Subcutaneous abdominal adipose tissue (tissue), 5 donors: ENCODE data around the gene FREY1.
"Not testable (repeated sequence)": the region's sequence is repeated elsewhere in the genome, so short reads cannot be mapped to it uniquely, and the experiment has no call there.

Experiments
- H3K27ac ChIP-seq: one replicate; pipeline ENCODE4 v1.7.0; 2013; ENCODE audit warnings: low read depth, mild to moderate bottlenecking, inconsistent platforms, low read length, moderate library complexity
- H3K27me3 ChIP-seq, 5 donors: one replicate each; pipeline ENCODE4 v1.7.0; 2013; ENCODE audit warnings: low read length in 5 of 5, inconsistent platforms in 1 of 5; ENCODE audit not compliant: control insufficient read depth in 5 of 5, insufficient read depth in 4 of 5
- H3K36me3 ChIP-seq, 5 donors: one replicate each; pipeline ENCODE4 v1.7.0; 2013; ENCODE audit warnings: low read length in 5 of 5; ENCODE audit not compliant: control insufficient read depth in 5 of 5, insufficient read depth in 5 of 5
- H3K4me1 ChIP-seq, 5 donors: one replicate each; pipeline ENCODE4 v1.7.0; 2013; ENCODE audit warnings: low read length in 5 of 5, mild to moderate bottlenecking in 3 of 5, moderate library complexity in 1 of 5; ENCODE audit not compliant: control insufficient read depth in 5 of 5, insufficient read depth in 5 of 5
- H3K4me3 ChIP-seq, 5 donors: one replicate each; pipeline ENCODE4 v1.7.0; 2013; ENCODE audit warnings: low read length in 5 of 5, low read depth in 1 of 5
- H3K9ac ChIP-seq, 5 donors: one replicate each; pipeline ENCODE4 v1.7.0; 2013; ENCODE audit warnings: low read length in 5 of 5, mild to moderate bottlenecking in 4 of 5, moderate library complexity in 3 of 5
- H3K9me3 ChIP-seq, 5 donors: one replicate each; pipeline ENCODE4 v1.7.0; 2013; ENCODE audit warnings: low read length in 5 of 5; ENCODE audit not compliant: control insufficient read depth in 5 of 5
- donor health status: healthy.
- donor health status: healthy.
- donor health status: healthy.
- donor health status: healthy.
- donor health status: healthy.

Gene FREY1

DNA sequence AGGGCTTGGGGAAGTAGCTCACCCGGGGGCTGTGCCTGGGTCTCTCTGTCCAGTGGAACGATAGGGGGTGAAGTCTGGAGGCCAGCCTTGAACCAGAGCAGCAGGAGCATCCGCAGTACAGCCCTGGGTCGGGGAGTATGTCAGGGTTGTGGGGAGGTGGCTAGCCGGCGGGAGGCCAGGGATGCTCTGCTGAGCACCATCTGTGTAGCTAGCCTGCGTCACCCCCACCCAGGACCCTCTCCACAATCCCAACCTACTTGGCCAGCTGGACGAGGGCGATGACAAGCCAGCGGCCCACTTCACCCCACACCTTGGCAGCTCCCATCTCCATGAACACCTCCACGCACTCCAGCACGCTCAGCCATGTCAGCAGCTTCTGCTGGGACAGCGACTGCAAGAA, 8.4 kb upstream of the FREY1 start:
- Histone ChIP-seq H3K27ac (no peak overlapping the region), H3K27me3 (no peaks in the 10 kb centered on the region), H3K9me3 (no peaks in the 10 kb centered on the region), H3K4me1 (peaks cover 1 to 48% (median 24%) of the 10 kb centered on the region in 5 donors), H3K4me3 (no peak overlapping the region), H3K36me3 (peaks cover 0 to 57% (median 44%) of the 10 kb centered on the region in 5 donors), H3K9ac (no peak overlapping the region)

DNA sequence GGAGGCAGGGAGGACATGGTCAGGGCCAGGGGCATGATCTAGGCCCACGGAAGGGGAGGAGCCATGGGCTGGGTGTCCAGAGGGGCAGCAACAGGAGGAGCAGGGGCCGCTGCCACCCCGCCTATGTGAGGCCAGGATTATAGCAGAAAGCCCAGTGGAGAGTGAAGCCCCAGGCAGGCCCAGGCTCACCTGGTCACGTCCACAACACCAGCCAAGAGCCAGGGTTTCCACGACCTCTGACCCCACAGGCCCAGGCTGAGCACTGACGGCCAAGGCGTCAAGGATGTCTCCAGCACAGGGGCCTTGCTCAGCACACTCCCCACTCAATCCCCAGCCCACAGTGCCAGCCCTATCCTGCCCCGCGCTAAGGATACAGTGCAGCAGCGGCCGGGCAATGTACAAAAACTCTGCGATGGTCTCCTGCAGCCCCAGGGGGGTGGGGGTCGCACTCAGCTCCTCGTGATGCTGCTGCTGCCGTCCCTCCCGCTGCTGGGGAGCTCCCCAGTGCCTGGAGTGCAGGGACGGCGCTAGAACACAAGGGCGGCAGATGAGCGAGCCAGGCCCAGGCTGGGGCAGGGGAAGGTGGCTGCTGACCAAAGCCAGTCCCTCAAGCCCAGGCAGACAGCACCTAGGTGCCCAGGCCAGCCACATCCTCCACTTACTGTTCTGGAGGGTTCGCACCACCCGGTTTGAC, 7.0 kb upstream of the FREY1 start:
- Histone ChIP-seq H3K4me3 (no peak overlapping the region), H3K36me3 (peaks cover 0 to 70% (median 57%) of the 10 kb centered on the region in 5 donors)

DNA sequence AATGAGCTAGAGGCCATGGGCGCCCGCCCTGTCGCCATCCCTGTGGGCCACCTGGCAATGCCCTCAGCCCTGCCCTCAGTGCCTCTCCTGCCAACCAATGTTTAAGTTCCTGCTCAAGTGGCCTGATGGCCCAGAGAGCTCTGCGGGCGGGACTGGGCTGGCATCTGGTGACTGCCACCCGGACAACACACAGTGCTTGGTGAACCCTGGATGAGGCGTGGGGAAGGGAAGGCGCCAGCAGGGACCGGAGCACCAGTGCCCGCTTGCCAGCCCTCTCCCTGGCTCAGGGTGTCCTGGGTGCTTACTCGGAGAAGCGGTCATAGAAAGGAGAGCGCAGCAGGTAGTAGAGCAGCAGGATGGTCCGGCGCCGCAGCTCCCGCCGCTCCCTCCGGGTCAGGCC, 6.4 kb upstream of the FREY1 start:
- Histone ChIP-seq H3K27ac (no peak overlapping the region), H3K4me3 (no peak overlapping the region)

More for the DNA sequence above, 7.0 kb upstream of the FREY1 start:
- Histone ChIP-seq H3K27ac (no peak overlapping the region), H3K27me3 (no peaks in the 10 kb centered on the region), H3K4me1 (peaks cover 1 to 35% (median 24%) of the 10 kb centered on the region in 5 donors), H3K9ac (no peak overlapping the region), H3K9me3 (no peaks in the 10 kb centered on the region)

GRCh38 chr11:45910623-45911022, 3.6 kb upstream of the FREY1 start:
- no peaks in the 10 kb centered on the region for H3K9me3 ChIP-seq
- H3K4me3 ChIP-seq = no peak overlapping the region
- no peaks in the 10 kb centered on the region for H3K27me3 ChIP-seq
- no peak overlapping the region for H3K27ac ChIP-seq
- H3K36me3 ChIP-seq = peaks cover 0 to 68% (median 53%) of the 10 kb centered on the region in 5 donors
- peaks cover 0 to 9% (median 0%) of the 10 kb centered on the region in 5 donors for H3K4me1 ChIP-seq
- no peak overlapping the region for H3K9ac ChIP-seq

More for the DNA sequence above, 6.4 kb upstream of the FREY1 start:
- no peak overlapping the region for H3K9ac ChIP-seq
- H3K4me1 ChIP-seq = peaks cover 1 to 31% (median 20%) of the 10 kb centered on the region in 5 donors
- H3K9me3 ChIP-seq = no peaks in the 10 kb centered on the region
- H3K36me3 ChIP-seq = peaks cover 0 to 74% (median 57%) of the 10 kb centered on the region in 5 donors
- H3K27me3 ChIP-seq = no peaks in the 10 kb centered on the region

DNA sequence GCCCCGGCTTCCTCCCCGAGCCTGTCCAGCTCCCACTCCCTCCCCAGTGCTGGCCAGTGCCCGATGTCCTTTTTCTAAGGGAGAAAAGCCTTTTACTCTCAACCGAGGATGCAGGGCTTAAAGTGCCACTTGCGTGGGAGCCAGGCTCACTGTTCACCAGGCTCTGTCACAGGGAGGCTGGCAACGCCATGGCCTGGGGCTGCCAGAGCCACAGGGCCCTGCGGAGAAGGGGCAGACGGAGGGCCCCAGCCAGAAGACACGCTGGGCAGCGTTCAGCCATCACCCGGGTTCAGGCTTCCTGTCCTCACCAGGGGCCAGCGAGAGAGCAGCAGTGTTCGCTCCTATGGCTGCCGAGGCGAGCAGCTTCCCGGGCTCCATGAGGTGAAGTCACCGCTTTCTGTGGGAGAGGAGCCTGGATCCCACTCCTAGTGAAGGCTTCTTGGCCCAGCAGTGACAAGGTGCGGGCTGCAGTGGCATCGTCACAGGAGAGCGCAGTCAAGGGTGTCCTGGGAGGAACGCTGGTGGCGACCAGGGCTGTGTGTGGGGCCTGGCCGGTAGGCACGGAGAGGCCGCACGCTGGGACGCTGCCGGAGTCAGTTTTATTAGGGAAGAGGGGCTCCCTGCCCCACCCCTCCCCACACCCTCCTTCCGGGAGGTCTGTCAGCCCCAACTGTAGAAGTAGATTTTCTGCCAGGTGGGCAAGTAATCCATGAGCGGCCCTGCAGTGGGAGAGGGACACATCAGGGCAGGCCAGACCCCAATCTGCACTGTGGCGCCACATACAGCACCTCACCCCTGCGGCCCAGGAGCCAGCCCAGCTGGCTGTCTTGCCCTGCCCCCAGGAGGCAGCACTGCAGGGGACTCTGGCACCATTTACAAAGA, 2.8 kb upstream of the FREY1 start:
- H3K4me1 ChIP-seq = peaks cover 0 to 9% (median 0%) of the 10 kb centered on the region in 5 donors
- H3K27ac ChIP-seq = no peak overlapping the region
- no peak overlapping the region for H3K4me3 ChIP-seq
- H3K36me3 ChIP-seq = peaks cover 0 to 66% (median 48%) of the 10 kb centered on the region in 5 donors
- no peak overlapping the region for H3K9ac ChIP-seq
- H3K9me3 ChIP-seq = no peaks in the 10 kb centered on the region
- no peaks in the 10 kb centered on the region for H3K27me3 ChIP-seq

- Histone ChIP-seq H3K4me3 (no peak overlapping the region), H3K27me3 (no peaks in the 10 kb centered on the region), H3K36me3 (peaks cover 0 to 64% (median 40%) of the 10 kb centered on the region in 5 donors), H3K9me3 (no peaks in the 10 kb centered on the region), H3K27ac (no peak overlapping the region), H3K9ac (no peak overlapping the region), H3K4me1 (peaks cover 0 to 3% (median 0%) of the 10 kb centered on the region in 5 donors)
Measured at GRCh38 chr11:45907911-45908370, 870 bp upstream of the FREY1 start.

- Histone ChIP-seq H3K27ac (no peak overlapping the region), H3K4me1 (peaks cover 0 to 3% (median 2%) of the 10 kb centered on the region in 5 donors), H3K9ac (no peak overlapping the region)
Measured at GRCh38 chr11:45906096-45906682, 882 bp downstream of the FREY1 start.

GRCh38 chr11:45905576-45905975, 1.5 kb downstream of the FREY1 start:
- not testable (repeated sequence) for H3K27ac ChIP-seq, H3K4me1 ChIP-seq, H3K4me3 ChIP-seq, H3K9ac ChIP-seq, H3K27me3 ChIP-seq, H3K9me3 ChIP-seq
- peaks cover 0 to 46% (median 27%) of the 10 kb centered on the region in 5 donors for H3K36me3 ChIP-seq

More at GRCh38 chr11:45906096-45906682, 882 bp downstream of the FREY1 start:
- H3K36me3 ChIP-seq = peaks cover 0 to 52% (median 33%) of the 10 kb centered on the region in 5 donors
- H3K9me3 ChIP-seq = no peaks in the 10 kb centered on the region
- H3K4me3 ChIP-seq = no peak overlapping the region
- no peaks in the 10 kb centered on the region for H3K27me3 ChIP-seq

DNA sequence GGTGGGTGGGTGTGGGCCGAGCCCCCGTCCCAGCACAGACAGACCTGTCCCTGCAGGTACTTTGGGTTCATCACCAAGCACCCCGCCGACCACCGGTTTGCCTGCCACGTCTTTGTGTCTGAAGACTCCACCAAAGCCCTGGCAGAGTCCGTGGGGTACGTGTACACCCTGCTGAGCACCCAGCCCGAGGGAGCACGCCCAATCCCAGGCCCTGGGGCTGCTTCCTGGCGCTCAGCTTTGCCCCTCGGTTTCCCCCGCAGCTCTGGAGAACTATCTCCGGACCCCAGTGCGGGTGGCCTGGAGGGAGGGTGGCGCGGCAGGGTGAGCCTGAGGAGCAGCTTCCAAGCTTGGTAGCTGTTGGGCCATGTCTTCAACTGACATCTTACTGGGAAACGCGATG, 2.0 kb downstream of the FREY1 start:
- Histone ChIP-seq H3K4me1 (peaks cover 0 to 13% (median 12%) of the 10 kb centered on the region in 5 donors), H3K27me3 (no peaks in the 10 kb centered on the region), H3K9ac (no peak overlapping the region), H3K36me3 (peaks cover 0 to 41% (median 22%) of the 10 kb centered on the region in 5 donors), H3K27ac (no peak overlapping the region), H3K9me3 (no peaks in the 10 kb centered on the region), H3K4me3 (no peak overlapping the region)
